ENCODE measurements around the gene SFN. TPM values are rescaled to one million over a fixed set of nuclear protein-coding genes. Genes with fewer than 3 reads are reported as not detected.

SFN gene
- total RNA-seq (2022; extraction: Qiagen RNA extraction; ENCODE audit: low read depth) = 393 to 693 TPM (median 641 TPM) in 5 replicates

GRCh38 chr1:26862781-26863684 lies at the start of gene SFN:
Gene SFN, plus strand, starts transcription at chr1:26863149. Its CDS starts 64 bp downstream, at chr1:26863213.

GRCh38 chr1:26826261-26827105 lies 36.5 kb upstream of the SFN start, which contains the start of gene ZDHHC18:
Gene ZDHHC18, plus strand, starts transcription at chr1:26826688. Its CDS starts 117 bp downstream, at chr1:26826805.

GRCh38 chr1:26889551-26890466 lies 26.9 kb downstream of the SFN start, which contains the start of gene GPN2:
Gene GPN2, minus strand, starts transcription at chr1:26890283. Its CDS starts 187 bp downstream, at chr1:26890096.

GRCh38 chr1:26900001-26900814 lies 37.3 kb downstream of the SFN start, which contains the start of gene GPATCH3:
Gene GPATCH3, minus strand, starts transcription at chr1:26900467. Its CDS starts 25 bp downstream, at chr1:26900442.

Other genes with a start within 250 kb of the SFN start
- 28.0 to 39.7 TPM (median 36.1 TPM) in 5 replicates for gene ARID1A, start 167.1 kb upstream of the SFN start, total RNA-seq (2022; extraction: Qiagen RNA extraction; ENCODE audit: low read depth)
- 5.2 to 7.6 TPM (median 6.0 TPM) in 5 replicates for gene PIGV, start 75.2 kb upstream of the SFN start, total RNA-seq (2022; extraction: Qiagen RNA extraction; ENCODE audit: low read depth)
- 31.9 to 43.5 TPM (median 40.6 TPM) in 5 replicates for gene ZDHHC18, start 36.5 kb upstream of the SFN start, total RNA-seq (2022; extraction: Qiagen RNA extraction; ENCODE audit: low read depth)
- gene GPN2, start 27.1 kb downstream of the SFN start, total RNA-seq (2022; extraction: Qiagen RNA extraction; ENCODE audit: low read depth) = 21.6 to 34.0 TPM (median 25.9 TPM) in 5 replicates
- gene GPATCH3, start 37.3 kb downstream of the SFN start, total RNA-seq (2022; extraction: Qiagen RNA extraction; ENCODE audit: low read depth) = 9.0 to 12.2 TPM (median 10.6 TPM) in 5 replicates
- not detected in 5 replicates for gene NR0B2, start 50.8 kb downstream of the SFN start, total RNA-seq (2022; extraction: Qiagen RNA extraction; ENCODE audit: low read depth)
- gene NUDC, start 58.6 kb downstream of the SFN start, total RNA-seq (2022; extraction: Qiagen RNA extraction; ENCODE audit: low read depth) = 128 to 160 TPM (median 136 TPM) in 5 replicates
- 0.08 TPM in 2 of 5 replicates, not detected in the others for gene KDF1, start 97.3 kb downstream of the SFN start, total RNA-seq (2022; extraction: Qiagen RNA extraction; ENCODE audit: low read depth)
- 171 to 270 TPM (median 266 TPM) in 5 replicates for gene TRNP1, start 130.5 kb downstream of the SFN start, total RNA-seq (2022; extraction: Qiagen RNA extraction; ENCODE audit: low read depth)
- 0.88 to 1.7 TPM (median 1.4 TPM) in 5 replicates for gene TENT5B, start 149.7 kb downstream of the SFN start, total RNA-seq (2022; extraction: Qiagen RNA extraction; ENCODE audit: low read depth)

Data from A549 treated with ZK216348 at 1 μM for 4 hours (cell line).